SJCRH30 (cell line): Measurements from ENCODE around the gene KIZ. TPM values are rescaled to one million over a fixed set of nuclear protein-coding genes. Genes with fewer than 3 reads are reported as not detected.

ENCODE experiments used
- DNase-seq, 2 experiments: peaks; one replicate each; pipeline ENCODE4 v3.0.0-alpha.2; 2015 to 2020
- H3K27ac ChIP-seq: fragments of 250-450 bp; sonication (Bioruptor Pico); 2 replicates; pipeline ENCODE4 v1.5.1; 2020; ENCODE audit warnings: mild to moderate bottlenecking, moderate library complexity
- H3K27me3 ChIP-seq: fragments of 250-450 bp; sonication (Bioruptor Pico); 2 replicates; pipeline ENCODE4 v1.5.1; 2020; ENCODE audit warnings: mild to moderate bottlenecking, moderate library complexity
- H3K36me3 ChIP-seq: fragments of 250-450 bp; sonication (Bioruptor Pico); 2 replicates; pipeline ENCODE4 v1.5.1; 2020; ENCODE audit warnings: mild to moderate bottlenecking, moderate library complexity
- H3K4me1 ChIP-seq: fragments of 250-450 bp; sonication (Bioruptor Pico); 2 replicates; pipeline ENCODE4 v1.5.1; 2020; ENCODE audit warnings: mild to moderate bottlenecking, moderate library complexity
- H3K4me3 ChIP-seq: fragments of 250-450 bp; sonication (Bioruptor Pico); 2 replicates; pipeline ENCODE4 v1.5.1; 2020; ENCODE audit warnings: mild to moderate bottlenecking, moderate library complexity
- H3K9me3 ChIP-seq: fragments of 250-450 bp; sonication (Bioruptor Pico); replicated peaks from 2 replicates; pipeline ENCODE4 v1.5.1; 2020; ENCODE audit warnings: mild to moderate bottlenecking, moderate library complexity
- total RNA-seq: library from RNA; depleted of rRNA; stranded (reverse); fragments of >200 nt; shearing (Covaris generic); gene quantifications from 2 replicates; pipeline ENCODE4 v1.2.3, GENCODE V29; 2014; rRNA removed

KIZ gene
- total RNA-seq, 1 experiment from 2014 or later, result 18.3 TPM

- H3K4me3 ChIP-seq, result no peak overlapping the region
- H3K27ac ChIP-seq, result no peak overlapping the region
- no peaks in the 10 kb centered on the region for H3K27me3 ChIP-seq
- H3K36me3 ChIP-seq, result no peaks in the 10 kb centered on the region
- DNase-seq, result no peak
- H3K4me1 ChIP-seq, result no peaks in the 10 kb centered on the region
- H3K9me3 ChIP-seq, result no peaks in the 10 kb centered on the region
These were observed 160.9 kb downstream of the KIZ start for GRCh38 chr20:21286775-21287174.

- no peak overlapping the region for H3K27ac ChIP-seq
- H3K9me3 ChIP-seq, result no peaks in the 10 kb centered on the region
- no peak overlapping the region for H3K4me3 ChIP-seq
- H3K4me1 ChIP-seq, result no peaks in the 10 kb centered on the region
- no peak for DNase-seq
- H3K27me3 ChIP-seq, result no peaks in the 10 kb centered on the region
- no peaks in the 10 kb centered on the region for H3K36me3 ChIP-seq
These were observed 162.9 kb downstream of the KIZ start for GRCh38 chr20:21288587-21289370.

GRCh38 chr20:21289651-21290050 is 163.8 kb downstream of the KIZ start:
- H3K4me1 ChIP-seq, result no peaks in the 10 kb centered on the region
- H3K4me3 ChIP-seq, result no peak overlapping the region
- H3K27ac ChIP-seq, result no peak overlapping the region
- no peaks in the 10 kb centered on the region for H3K27me3 ChIP-seq
- DNase-seq, result no peak
- H3K36me3 ChIP-seq, result no peaks in the 10 kb centered on the region
- H3K9me3 ChIP-seq, result no peaks in the 10 kb centered on the region

GRCh38 chr20:21291026-21291425 is 165.1 kb downstream of the KIZ start:
- Histone ChIP-seq H3K27ac (no peak overlapping the region), H3K4me3 (no peak overlapping the region), H3K36me3 (no peaks in the 10 kb centered on the region), H3K4me1 (no peaks in the 10 kb centered on the region), H3K27me3 (no peaks in the 10 kb centered on the region), H3K9me3 (no peaks in the 10 kb centered on the region)
- DNase-seq, result no peak

GRCh38 chr20:21294755-21295154 is 168.9 kb downstream of the KIZ start:
- Histone ChIP-seq H3K4me1 (no peaks in the 10 kb centered on the region), H3K9me3 (no peaks in the 10 kb centered on the region), H3K36me3 (no peaks in the 10 kb centered on the region), H3K27ac (no peak overlapping the region), H3K27me3 (0 out of 2 replicates have a peak, but pooled peaks cover 3% of the 10 kb centered on the region), H3K4me3 (no peak overlapping the region)
- DNase-seq, result no peak

Other genes starting within 250 kb of the KIZ start
- not detected in 2 replicates for gene LINC00237, start 19.7 kb upstream of the KIZ start, total RNA-seq
- 161 and 166 TPM in 2 replicates for gene XRN2, start 177.2 kb downstream of the KIZ start, total RNA-seq